OCI-M1 (cell line): ENCODE measurements around the gene CLDN5.

Experiments
- DNase-seq: peaks from one replicate; lab custom pipeline; 2025; lab: John Stamatoyannopoulos, UW

The CLDN5 gene

GRCh38 chr22:19522190-19522880 is 1.9 kb downstream of the CLDN5 start:
- no peak for DNase-seq

- no peak for DNase-seq
Measured at GRCh38 chr22:19520566-19521305, 3.5 kb downstream of the CLDN5 start.

GRCh38 chr22:19520007-19520406 is 4.2 kb downstream of the CLDN5 start:
- DNase-seq, result no peak

- no peak for DNase-seq
Measured at GRCh38 chr22:19519041-19519926, 4.9 kb downstream of the CLDN5 start.

- no peak for DNase-seq
Measured at GRCh38 chr22:19518635-19519034, 5.6 kb downstream of the CLDN5 start.

GRCh38 chr22:19517919-19518611 is 6.1 kb downstream of the CLDN5 start:
- DNase-seq, result no peak

GRCh38 chr22:19517171-19517500 is 7.1 kb downstream of the CLDN5 start:
- no peak for DNase-seq

GRCh38 chr22:19516378-19517170 is 7.6 kb downstream of the CLDN5 start:
- no peak for DNase-seq

- no peak for DNase-seq
Measured at GRCh38 chr22:19515654-19516377, 8.4 kb downstream of the CLDN5 start.

GRCh38 chr22:19514831-19515565 is 9.2 kb downstream of the CLDN5 start:
- DNase-seq, result no peak

- DNase-seq, result no peak
Measured at GRCh38 chr22:19513823-19514222, 10.4 kb downstream of the CLDN5 start.

GRCh38 chr22:19510919-19511341 is 13.3 kb downstream of the CLDN5 start:
- no peak for DNase-seq

GRCh38 chr22:19509923-19510322 is 14.3 kb downstream of the CLDN5 start:
- no peak for DNase-seq

- DNase-seq, result no peak
Measured at GRCh38 chr22:19509191-19509590, 15.0 kb downstream of the CLDN5 start.

- no peak for DNase-seq
Measured at GRCh38 chr22:19508024-19508776, 16.0 kb downstream of the CLDN5 start.

GRCh38 chr22:19507534-19507861 is 16.7 kb downstream of the CLDN5 start:
- no peak for DNase-seq

- DNase-seq, result no peak
Measured at GRCh38 chr22:19506212-19506611, 18.0 kb downstream of the CLDN5 start.

GRCh38 chr22:19505735-19506126 is 18.5 kb downstream of the CLDN5 start:
- no peak for DNase-seq
